CD4-positive, alpha-beta memory T cell (primary cell): ENCODE results near the gene PRPF40A. TPM values are rescaled to one million over a fixed set of nuclear protein-coding genes. Genes with fewer than 3 reads are reported as not detected.

Source experiments
- CTCF ChIA-PET: fragments of 350-600 bp; sonication (Branson Sonifier 250); formaldehyde crosslinking; loops from one replicate; lab custom pipeline; 2021; ENCODE audit warnings: inconsistent platforms; ENCODE audit not compliant: partially characterized antibody; lab: Charles Lee
- POLR2A ChIA-PET: fragments of 350-600 bp; sonication (Branson Sonifier 250); formaldehyde crosslinking; loops from one replicate; lab custom pipeline; 2021; ENCODE audit not compliant: partially characterized antibody; lab: Charles Lee
- DNase-seq, 5 donors: peaks; one replicate each; pipeline versions ENCODE4 v3.0.0 to v3.0.0-alpha.2; 2020 to 2022; ENCODE audit warnings: mixed read lengths in 1 of 5
- H3K27ac ChIP-seq: one replicate; pipeline ENCODE4 v1.7.0; 2013; ENCODE audit warnings: low read depth, low read length
- H3K27me3 ChIP-seq: 2 replicates; pipeline ENCODE4 v1.7.0; 2013; ENCODE audit warnings: mild to moderate bottlenecking, low read length, moderate library complexity; ENCODE audit not compliant: insufficient read depth
- H3K36me3 ChIP-seq: 2 replicates; pipeline ENCODE4 v1.7.0; 2013; ENCODE audit warnings: mild to moderate bottlenecking, low read length, moderate library complexity; ENCODE audit not compliant: insufficient read depth
- H3K4me1 ChIP-seq: 2 replicates; pipeline ENCODE4 v1.7.0; 2013; ENCODE audit warnings: mild to moderate bottlenecking, low read length, moderate library complexity; ENCODE audit not compliant: insufficient read depth
- H3K4me3 ChIP-seq, 2 donors: one replicate each; pipeline ENCODE4 v1.7.0; 2013; ENCODE audit warnings: low read length in 2 of 2, mild to moderate bottlenecking in 1 of 2
- H3K9me3 ChIP-seq, 2 donors: one replicate each; pipeline ENCODE4 v1.7.0; 2013; ENCODE audit warnings: low read length in 2 of 2, control low read depth in 1 of 2; ENCODE audit not compliant: control insufficient read depth in 1 of 2
- H3K27ac Mint-ChIP-seq, 7 donors: one replicate each; pipeline ENCODE4 v1.8.0; 2020 to 2021; ENCODE audit warnings: mixed read lengths in 7 of 7, mild to moderate bottlenecking in 6 of 7, inconsistent platforms in 3 of 7, moderate library complexity in 3 of 7
- H3K27me3 Mint-ChIP-seq, 2 donors: one replicate each; pipeline ENCODE4 v1.8.0; 2020 to 2021; ENCODE audit warnings: mixed read lengths in 2 of 2
- H3K36me3 Mint-ChIP-seq, 2 donors: one replicate each; pipeline ENCODE4 v1.8.0; 2020 to 2021; ENCODE audit warnings: mixed read lengths in 2 of 2, inconsistent platforms in 1 of 2, mild to moderate bottlenecking in 1 of 2
- H3K4me1 Mint-ChIP-seq, 4 donors: one replicate each; pipeline ENCODE4 v1.8.0; 2020 to 2021; ENCODE audit warnings: mixed read lengths in 4 of 4, mild to moderate bottlenecking in 1 of 4
- H3K4me3 Mint-ChIP-seq, 8 donors: one replicate each; pipeline ENCODE4 v1.8.0; 2020 to 2021; ENCODE audit warnings: mixed read lengths in 8 of 8, mild to moderate bottlenecking in 7 of 8, moderate library complexity in 6 of 8, inconsistent platforms in 3 of 8
- H3K9me3 Mint-ChIP-seq, 8 donors: one replicate each; pipeline ENCODE4 v1.8.0; 2020 to 2021; ENCODE audit warnings: mixed read lengths in 8 of 8, mild to moderate bottlenecking in 5 of 8, inconsistent platforms in 3 of 8, moderate library complexity in 1 of 8
- intact Hi-C: fragments of 100-400 bp; cut with micrococcal nuclease; formaldehyde crosslinking; loops from one replicate; pipeline ENCODE4 v1.15.1; 2023
- polyA plus RNA-seq, 2 donors: library from polyadenylated mRNA; unstranded; fragments of 300-500 nt; fragmentation: Illumina TruSeq; gene quantifications; one replicate each; pipeline ENCODE4 v1.2.3, GENCODE V29; 2021
- total RNA-seq, 2 experiments: library from RNA; stranded (reverse); gene quantifications; one replicate each; pipeline ENCODE4 v1.2.3, GENCODE V29; 2021

The PRPF40A gene
- total and polyA plus RNA-seq, 4 experiments from 2014 or later = 70.5 to 129 (median 100) TPM

DNA sequence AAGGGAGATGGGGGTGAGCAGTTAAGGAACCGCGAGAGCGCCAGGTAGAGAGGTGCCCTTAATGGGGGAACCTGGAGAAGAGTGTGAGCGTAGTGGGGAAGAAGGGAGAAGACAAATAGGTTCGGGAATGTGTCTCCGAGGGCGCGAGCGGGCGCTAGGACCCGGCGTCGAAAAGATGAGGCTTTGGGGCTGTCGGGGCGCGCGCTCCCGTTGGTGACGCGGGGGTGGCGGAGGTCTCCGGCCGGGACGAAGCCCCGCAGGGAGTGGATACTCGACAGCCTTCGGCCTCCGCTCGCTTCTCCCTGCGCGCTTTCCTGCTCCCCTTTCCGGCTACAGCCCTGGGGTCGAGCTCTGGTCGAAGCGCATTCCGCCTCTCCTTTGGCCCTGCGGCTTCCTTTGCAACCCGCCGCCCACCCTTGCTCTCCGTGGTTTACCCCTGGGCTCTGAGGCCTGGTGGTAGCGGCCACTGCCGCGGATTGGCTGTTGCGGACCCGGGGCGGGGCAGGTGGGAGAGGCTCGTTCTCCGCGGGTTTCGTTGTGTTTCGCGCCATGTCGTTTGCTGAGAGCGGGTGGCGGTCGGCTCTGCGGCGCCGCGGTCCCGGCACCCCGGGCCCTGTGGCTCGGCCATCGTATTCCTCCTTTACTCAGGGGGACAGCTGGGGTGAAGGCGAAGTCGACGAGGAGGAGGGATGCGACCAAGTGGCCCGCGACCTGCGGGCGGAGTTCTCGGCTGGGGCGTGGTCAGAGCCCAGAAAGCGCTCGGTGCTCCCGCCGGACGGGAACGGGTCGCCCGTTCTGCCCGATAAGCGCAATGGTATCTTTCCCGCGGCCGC is 1.0 kb upstream of the PRPF40A start, which contains the start of gene ARL6IP6:
Gene ARL6IP6, plus strand, starts transcription at position 545 of the 833 bp plus-strand sequence. Its CDS starts 5 bp downstream, at position 550.
- Mint-ChIP-seq H3K4me3 (peak within 1 kb of the TSS; percentile 97 to 100 (median 99)), H3K27me3 (peaks cover 0 to 2% of the 10 kb centered on the region in 2 donors), H3K9me3 (peaks cover 0 to 3% (median 0%) of the 10 kb centered on the region in 8 donors), H3K36me3 (peaks cover 14 to 54% of the 10 kb centered on the region in 2 donors), H3K27ac (peak within 1 kb of the TSS; percentile 95 to 100 (median 98)), H3K4me1 (peaks cover 37 to 79% (median 55%) of the 10 kb centered on the region in 4 donors)
- peak within 1 kb of the TSS; percentile 89 to 94 for H3K4me3 ChIP-seq
- POLR2A ChIA-PET = interaction anchor here (0.6 to 3.6 kb wide), 12 partner anchors 10 to 1457 kb away, joined by 3 to 50 read pairs (median 5); partner anchors contain the start of genes ARL5A, RBM43 and STAM2
- H3K27me3 ChIP-seq = no peaks in the 10 kb centered on the region
- peaks cover 60% of the 10 kb centered on the region for H3K4me1 ChIP-seq
- intact Hi-C loops = loop anchor here (1.0 to 5.0 kb wide), 4 partner anchors 12 to 1456 kb away; partner anchors contain the start of gene RBM43
- peak; percentile 93 to 98 (median 95) for DNase-seq
- CTCF ChIA-PET = interaction anchor here (1.1 to 1.7 kb wide), 4 partner anchors 15 to 542 kb away, joined by 3 to 6 read pairs (median 4); partner anchors contain the start of gene STAM2
- H3K36me3 ChIP-seq = peaks cover 8% of the 10 kb centered on the region
- peak within 1 kb of the TSS; percentile 96 for H3K27ac ChIP-seq
- no peaks in the 10 kb centered on the region for H3K9me3 ChIP-seq

DNA sequence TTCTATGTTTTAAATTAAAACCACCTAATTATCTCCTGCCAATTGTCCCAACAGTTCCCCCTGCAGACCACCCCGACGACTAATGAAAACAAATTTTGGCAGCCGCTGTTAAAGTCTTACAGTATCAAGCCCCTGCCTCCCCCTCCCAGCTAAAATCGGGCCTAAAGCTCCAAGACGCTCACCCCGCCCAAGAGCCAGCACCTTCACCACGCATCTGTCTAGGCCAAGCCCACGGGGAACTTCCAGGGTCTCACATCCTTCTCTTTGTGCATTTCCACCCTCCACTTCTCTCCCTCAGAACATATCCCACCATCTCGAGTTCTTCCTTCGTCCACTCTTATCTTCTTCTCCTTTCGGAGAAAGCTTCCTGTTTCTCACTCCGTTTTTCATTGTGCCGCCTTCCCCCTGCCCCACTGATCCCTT is 445 bp downstream of the PRPF40A start:
- ChIA-PET CTCF (interaction anchor here (0.9 to 3.1 kb wide), 6 partner anchors 13 to 541 kb away, joined by 3 to 12 read pairs (median 5); partner anchors contain the start of gene STAM2), POLR2A (interaction anchor here (0.6 to 3.6 kb wide), 10 partner anchors 8 to 889 kb away, joined by 3 to 50 read pairs (median 6); partner anchors contain the start of genes ARL5A and STAM2)
- peaks cover 0 to 3% (median 0%) of the 10 kb centered on the region in 8 donors for H3K9me3 Mint-ChIP-seq
- Histone ChIP-seq H3K27ac (peak overlapping the region; percentile 96), H3K4me1 (peaks cover 70% of the 10 kb centered on the region), H3K9me3 (no peaks in the 10 kb centered on the region), H3K36me3 (peaks cover 17% of the 10 kb centered on the region), H3K4me3 (peak overlapping the region; percentile 89 to 94), H3K27me3 (no peaks in the 10 kb centered on the region)
- H3K36me3 Mint-ChIP-seq = peaks cover 16 to 64% of the 10 kb centered on the region in 2 donors
- H3K27me3 Mint-ChIP-seq = peaks cover 0 to 2% of the 10 kb centered on the region in 2 donors
- peak overlapping the region; percentile 95 to 100 (median 98) for H3K27ac Mint-ChIP-seq
- H3K4me1 Mint-ChIP-seq = peaks cover 41 to 88% (median 60%) of the 10 kb centered on the region in 4 donors
- peak overlapping the region; percentile 97 to 100 (median 99) for H3K4me3 Mint-ChIP-seq
- intact Hi-C loops = loop anchor here (1.0 to 5.0 kb wide), 4 partner anchors 18 to 1455 kb away; partner anchors contain the start of genes ARL5A and RBM43
- peak in 1 of 5 donors; percentile 72 for DNase-seq

DNA sequence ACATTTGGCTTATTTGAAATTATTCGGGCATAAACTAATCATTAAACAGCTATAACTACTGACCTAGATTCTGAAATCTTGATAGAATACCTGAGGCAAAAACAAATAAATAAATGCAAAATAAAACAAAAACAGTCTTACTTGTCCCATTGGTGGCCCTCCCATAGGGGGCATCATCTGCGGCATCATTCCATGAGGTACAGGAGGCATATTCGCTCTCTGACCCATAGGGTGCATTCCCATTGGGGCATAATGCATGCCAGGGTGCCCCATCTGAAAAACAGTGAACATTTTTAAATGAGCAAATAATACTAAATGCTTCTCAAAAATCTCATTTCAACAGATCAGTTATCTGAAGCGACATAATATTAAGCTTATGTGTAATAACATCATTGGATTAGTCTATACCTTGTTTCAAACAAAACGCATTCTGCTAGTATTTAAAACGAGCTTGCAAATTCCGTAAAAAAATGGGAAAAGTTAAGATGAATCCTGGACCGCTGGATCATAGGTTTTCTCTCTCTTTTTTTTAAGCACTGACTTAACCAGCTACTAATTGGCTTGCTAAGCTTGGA is 1.3 kb downstream of the PRPF40A start:
- H3K36me3 Mint-ChIP-seq = peaks cover 19 to 67% of the 10 kb centered on the region in 2 donors
- intact Hi-C loops = loop anchor here (2.0 to 5.0 kb wide), 3 partner anchors 17 to 1454 kb away; partner anchors contain the start of gene RBM43
- no peaks in the 10 kb centered on the region for H3K27me3 ChIP-seq

DNA sequence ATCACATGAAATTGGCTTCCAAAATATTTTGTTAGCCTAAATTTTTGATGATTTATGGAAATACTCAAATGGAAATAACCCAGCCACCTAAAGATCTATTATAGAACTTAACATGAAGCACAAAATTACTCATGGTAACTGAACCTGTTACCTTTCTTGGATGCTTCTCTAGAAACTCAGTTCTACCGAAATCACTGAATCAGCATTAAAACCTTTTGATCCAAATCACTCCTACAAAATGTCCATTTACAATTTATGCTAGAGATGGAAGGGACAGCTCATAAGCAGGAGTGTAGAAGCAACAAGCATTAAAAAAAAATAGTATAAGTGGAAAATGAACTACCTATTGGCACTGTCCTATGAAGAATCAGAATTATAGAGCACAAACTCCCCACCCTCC is 2.1 kb downstream of the PRPF40A start:
- H3K27me3 Mint-ChIP-seq = peaks cover 0 to 2% of the 10 kb centered on the region in 2 donors
- H3K9me3 Mint-ChIP-seq = peaks cover 0 to 3% (median 0%) of the 10 kb centered on the region in 8 donors
- Histone ChIP-seq H3K36me3 (peaks cover 23% of the 10 kb centered on the region), H3K9me3 (no peaks in the 10 kb centered on the region), H3K4me3 (no peak overlapping the region), H3K27ac (no peak overlapping the region), H3K4me1 (peaks cover 58% of the 10 kb centered on the region), H3K27me3 (no peaks in the 10 kb centered on the region)
- peaks cover 44 to 89% (median 59%) of the 10 kb centered on the region in 4 donors for H3K4me1 Mint-ChIP-seq
- DNase-seq = no peak
- peaks cover 27 to 75% of the 10 kb centered on the region in 2 donors for H3K36me3 Mint-ChIP-seq
- ChIA-PET POLR2A (interaction anchor here (2.7 kb wide), 1 partner anchor 22 kb away, joined by 16 read pairs; no protein-coding TSS in a partner anchor), CTCF (interaction anchor here (0.7 to 3.1 kb wide), 6 partner anchors 10 to 28 kb away, joined by 3 to 12 read pairs (median 6); no protein-coding TSS in a partner anchor)
- intact Hi-C loops = loop anchor here (5.0 kb wide), 2 partner anchors 33 to 1453 kb away; partner anchors contain the start of gene RBM43
- H3K4me3 Mint-ChIP-seq = peak overlapping the region in 7 of 8 donors; percentile 36 to 80 (median 65)
- H3K27ac Mint-ChIP-seq = peak overlapping the region in 5 of 7 donors; percentile 8 to 99 (median 66)

More for the DNA sequence above, 1.3 kb downstream of the PRPF40A start:
- Mint-ChIP-seq H3K27me3 (peaks cover 0 to 2% of the 10 kb centered on the region in 2 donors), H3K4me3 (peak overlapping the region; percentile 97 to 100 (median 99)), H3K9me3 (peaks cover 0 to 3% (median 0%) of the 10 kb centered on the region in 8 donors), H3K27ac (peak overlapping the region; percentile 42 to 99 (median 95)), H3K4me1 (peaks cover 41 to 87% (median 59%) of the 10 kb centered on the region in 4 donors)
- H3K4me1 ChIP-seq = peaks cover 67% of the 10 kb centered on the region
- peak overlapping the region; percentile 89 to 94 for H3K4me3 ChIP-seq
- ChIA-PET CTCF (interaction anchor here (0.9 to 3.1 kb wide), 5 partner anchors 11 to 540 kb away, joined by 5 to 12 read pairs (median 6); partner anchors contain the start of gene STAM2), POLR2A (interaction anchor here (2.7 to 3.6 kb wide), 3 partner anchors 13 to 540 kb away, joined by 16 to 50 read pairs (median 25); partner anchors contain the start of gene STAM2)
- no peaks in the 10 kb centered on the region for H3K9me3 ChIP-seq
- peaks cover 17% of the 10 kb centered on the region for H3K36me3 ChIP-seq
- peak overlapping the region; percentile 96 for H3K27ac ChIP-seq
- DNase-seq = peak in 1 of 5 donors; percentile 17

DNA sequence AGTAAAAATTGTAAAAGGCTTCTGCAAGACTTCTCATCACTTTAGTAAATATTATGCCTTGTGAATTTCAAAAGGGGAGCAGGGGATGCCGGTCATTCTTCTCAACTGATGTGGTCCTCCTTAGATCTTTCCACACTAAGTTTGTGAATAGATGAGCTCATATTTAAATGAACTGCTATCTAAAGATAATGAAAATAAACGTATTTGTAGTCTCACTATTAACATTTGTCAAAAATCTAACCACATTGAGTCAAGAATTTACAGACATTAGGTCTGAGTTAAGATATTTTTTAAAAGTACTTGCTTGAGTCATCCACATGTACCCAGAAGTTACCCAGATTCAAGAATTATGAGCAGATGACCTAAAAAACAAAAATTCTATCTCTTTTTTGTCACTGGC is 6.5 kb downstream of the PRPF40A start:
- intact Hi-C loops = no loop called here
- Histone ChIP-seq H3K4me1 (peaks cover 52% of the 10 kb centered on the region), H3K36me3 (peaks cover 30% of the 10 kb centered on the region), H3K4me3 (no peak overlapping the region), H3K9me3 (no peaks in the 10 kb centered on the region), H3K27ac (no peak overlapping the region), H3K27me3 (no peaks in the 10 kb centered on the region)
- Mint-ChIP-seq H3K27ac (peak overlapping the region in 1 of 7 donors; percentile 23), H3K4me3 (no peak overlapping the region), H3K27me3 (no peaks in the 10 kb centered on the region), H3K9me3 (no peaks in the 10 kb centered on the region), H3K4me1 (peaks cover 47 to 83% (median 66%) of the 10 kb centered on the region in 4 donors), H3K36me3 (peaks cover 37 to 75% of the 10 kb centered on the region in 2 donors)
- CTCF ChIA-PET = interaction anchor here (0.8 kb wide), 1 partner anchor 13 kb away, joined by 3 read pairs; no protein-coding TSS in a partner anchor
- POLR2A ChIA-PET = no interaction called here
- no peak for DNase-seq

DNA sequence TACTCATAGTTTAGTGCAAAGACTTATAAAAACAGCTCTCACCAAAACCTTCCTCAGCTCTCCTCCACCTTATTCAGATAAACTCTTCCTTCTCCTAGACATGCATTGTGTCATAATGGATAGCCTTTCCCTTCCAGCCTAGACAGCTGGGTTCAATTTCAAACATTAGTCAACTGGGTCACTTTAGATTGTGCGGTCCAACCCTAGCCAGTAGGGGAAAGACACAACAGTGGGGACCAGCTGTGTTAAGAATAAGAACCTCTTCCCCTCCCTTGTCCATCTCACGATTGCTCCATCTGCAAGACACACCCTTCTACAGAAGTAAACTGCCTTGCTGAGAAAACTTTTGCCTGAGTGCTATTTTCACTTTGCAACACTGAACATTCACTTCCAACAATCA is 8.5 kb downstream of the PRPF40A start:
- H3K4me1 ChIP-seq = peaks cover 46% of the 10 kb centered on the region
- peaks cover 26% of the 10 kb centered on the region for H3K36me3 ChIP-seq
- POLR2A ChIA-PET = interaction anchor here (1.2 kb wide), 1 partner anchor 9 kb away, joined by 4 read pairs; the partner anchor contains the start of genes ARL6IP6 and PRPF40A
- CTCF ChIA-PET = no interaction called here
- Mint-ChIP-seq H3K36me3 (peaks cover 33 to 73% of the 10 kb centered on the region in 2 donors), H3K9me3 (no peaks in the 10 kb centered on the region), H3K27me3 (no peaks in the 10 kb centered on the region), H3K4me1 (peaks cover 48 to 87% (median 68%) of the 10 kb centered on the region in 4 donors), H3K4me3 (peak overlapping the region in 3 of 8 donors; percentile 10 to 39 (median 11)), H3K27ac (peak overlapping the region in 3 of 7 donors; percentile 10 to 63 (median 37))
- no peaks in the 10 kb centered on the region for H3K27me3 ChIP-seq
- no peak overlapping the region for H3K4me3 ChIP-seq
- no peak for DNase-seq
- no peak overlapping the region for H3K27ac ChIP-seq
- intact Hi-C loops = no loop called here
- H3K9me3 ChIP-seq = no peaks in the 10 kb centered on the region
